Astrocyte of the cerebellum (primary cell): Measurements from ENCODE around the gene FSTL1.
A peak's percentile ranks its signal among the peaks of the same experiment; 100 is the strongest.

Experiments
- DNase-seq: peaks from one replicate; pipeline ENCODE4 v3.0.0-alpha.2; 2011; ENCODE audit warnings: low read depth
- H3K4me3 ChIP-seq: 2 replicates; pipeline ENCODE4 v1.5.1; 2011; ENCODE audit warnings: mild to moderate bottlenecking, low read depth, low read length, moderate library complexity
- in situ Hi-C: cut with HindIII; loops from 2 replicates; pipeline ENCODE4 v1.10.0; 2017; ENCODE audit warnings: low sequenced_read_pairs
- TF ChIP-seq, protein P1 (sequence below): IDR thresholded peaks from 2 replicates; pipeline ENCODE4 v1.5.1; 2012; ENCODE audit warnings: low read length, low read depth, moderate library complexity, mild to moderate bottlenecking; ENCODE audit errors: missing control alignments

Gene FSTL1

DNA sequence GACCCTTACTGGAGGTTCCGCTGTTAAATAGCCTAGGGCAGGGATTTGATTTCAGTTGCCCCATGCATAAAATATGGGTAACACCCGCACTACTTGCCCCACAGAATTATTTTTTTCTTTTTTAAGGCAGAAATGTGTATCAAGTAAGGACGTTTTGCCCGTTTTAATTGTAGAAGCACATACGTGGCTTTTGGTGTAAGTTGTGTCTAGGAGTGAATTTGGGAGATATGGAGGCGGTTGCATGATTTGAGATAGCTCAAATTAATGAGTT, 101.0 kb downstream of the FSTL1 start:
- in situ Hi-C loops: no loop called here
- TF ChIP-seq, protein P1, sequence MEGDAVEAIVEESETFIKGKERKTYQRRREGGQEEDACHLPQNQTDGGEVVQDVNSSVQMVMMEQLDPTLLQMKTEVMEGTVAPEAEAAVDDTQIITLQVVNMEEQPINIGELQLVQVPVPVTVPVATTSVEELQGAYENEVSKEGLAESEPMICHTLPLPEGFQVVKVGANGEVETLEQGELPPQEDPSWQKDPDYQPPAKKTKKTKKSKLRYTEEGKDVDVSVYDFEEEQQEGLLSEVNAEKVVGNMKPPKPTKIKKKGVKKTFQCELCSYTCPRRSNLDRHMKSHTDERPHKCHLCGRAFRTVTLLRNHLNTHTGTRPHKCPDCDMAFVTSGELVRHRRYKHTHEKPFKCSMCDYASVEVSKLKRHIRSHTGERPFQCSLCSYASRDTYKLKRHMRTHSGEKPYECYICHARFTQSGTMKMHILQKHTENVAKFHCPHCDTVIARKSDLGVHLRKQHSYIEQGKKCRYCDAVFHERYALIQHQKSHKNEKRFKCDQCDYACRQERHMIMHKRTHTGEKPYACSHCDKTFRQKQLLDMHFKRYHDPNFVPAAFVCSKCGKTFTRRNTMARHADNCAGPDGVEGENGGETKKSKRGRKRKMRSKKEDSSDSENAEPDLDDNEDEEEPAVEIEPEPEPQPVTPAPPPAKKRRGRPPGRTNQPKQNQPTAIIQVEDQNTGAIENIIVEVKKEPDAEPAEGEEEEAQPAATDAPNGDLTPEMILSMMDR: no peak

DNA sequence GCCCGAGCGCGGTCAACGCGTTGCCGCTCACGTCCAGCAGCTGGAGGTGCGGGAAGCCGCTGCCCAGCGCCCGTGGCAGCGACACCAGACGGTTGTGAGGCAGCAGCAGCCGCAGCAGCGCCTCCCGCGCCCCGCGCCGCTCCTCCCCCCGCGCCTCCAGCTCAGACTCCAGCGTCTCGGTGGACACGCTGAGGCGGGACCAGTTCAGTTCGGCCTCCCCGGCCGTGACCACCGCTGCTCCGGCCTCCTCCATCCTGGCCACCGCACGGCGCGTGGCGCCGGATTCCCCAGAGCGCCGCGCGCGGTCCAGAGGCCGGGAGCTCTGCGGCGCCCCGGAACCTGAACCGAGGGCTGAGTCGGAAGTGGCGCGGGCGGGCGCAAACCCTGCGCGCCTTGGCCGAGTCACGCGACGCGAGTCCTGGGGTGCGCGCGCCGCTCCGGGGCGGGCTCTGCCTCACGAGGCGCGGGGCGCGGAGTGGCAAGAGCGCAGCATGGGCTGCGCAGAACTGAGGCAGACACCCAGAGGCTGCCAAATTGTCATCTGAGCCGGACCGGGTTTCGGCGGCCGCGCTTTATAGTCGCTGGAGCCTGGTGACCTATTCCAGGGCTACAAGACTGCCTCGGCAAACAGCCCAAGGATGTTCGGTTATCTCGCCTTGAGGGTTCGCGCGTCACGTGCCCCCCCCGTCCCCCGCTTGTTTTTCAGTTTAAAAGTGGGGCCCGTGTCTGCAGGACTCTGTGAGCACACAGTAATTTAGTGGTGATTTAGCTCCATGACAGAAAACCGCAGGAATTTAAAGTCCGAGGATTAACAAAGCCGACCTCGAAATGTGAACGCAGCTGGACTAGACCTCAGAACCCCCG, 101.6 kb downstream of the FSTL1 start, which contains the start of gene LRRC58:
TSS of gene LRRC58 (minus strand) at position 364 of the 864 bp plus-strand sequence. CDS start at position 253, 111 bp downstream.
- H3K4me3 ChIP-seq: peak within 1 kb of the TSS; percentile 80
- in situ Hi-C loops: no loop called here
- DNase-seq: peak; percentile 79
- TF ChIP-seq, protein P1: peak; percentile 21

More for the DNA sequence above, 101.0 kb downstream of the FSTL1 start:
- peak overlapping the region; percentile 80 for H3K4me3 ChIP-seq
- no peak for DNase-seq

DNA sequence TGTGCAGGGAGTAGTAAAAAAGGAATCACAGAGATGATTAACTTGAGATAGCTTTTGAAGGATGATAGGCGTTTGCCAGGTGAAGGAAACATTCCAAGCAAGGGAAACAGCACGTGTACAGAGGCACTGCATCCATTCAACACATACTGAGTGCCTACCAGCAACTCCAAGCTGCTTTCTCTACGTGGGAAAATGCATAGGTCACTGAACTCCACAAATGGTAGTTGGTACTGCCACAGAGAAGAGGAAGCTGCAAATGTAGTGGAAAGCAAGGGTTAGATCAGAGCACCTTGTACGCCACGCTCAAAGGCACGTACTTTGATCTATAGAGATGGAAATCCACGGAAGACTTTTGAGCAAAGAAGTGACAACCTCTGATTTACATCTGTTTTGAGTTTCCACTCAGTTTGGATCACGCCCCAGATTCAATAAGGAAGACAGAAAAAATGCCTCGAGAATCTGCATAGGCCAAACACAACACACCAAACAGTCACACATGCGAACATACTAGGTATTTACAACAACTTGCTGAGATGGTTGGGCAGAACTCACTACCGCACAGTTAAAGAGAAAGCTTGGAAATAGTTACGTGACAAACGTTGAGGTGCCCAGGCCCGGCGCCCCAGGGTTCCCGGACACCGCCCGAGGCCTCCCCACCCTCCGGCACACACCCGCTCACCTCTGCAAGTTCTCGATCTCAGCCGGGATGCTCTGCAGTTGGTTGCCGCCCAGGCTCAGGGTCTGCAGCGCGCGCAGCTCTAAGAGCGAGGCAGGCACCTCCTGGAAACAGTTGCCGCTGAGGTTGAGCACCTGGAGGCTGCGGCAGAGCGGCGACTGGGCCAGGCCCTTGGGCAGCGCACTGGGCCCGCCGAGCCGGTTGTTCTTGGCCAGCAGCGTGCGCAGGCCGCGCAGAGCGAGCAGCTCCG, 102.5 kb downstream of the FSTL1 start:
- DNase-seq: peak; percentile 16
- H3K4me3 ChIP-seq: peak overlapping the region; percentile 80
- in situ Hi-C loops: no loop called here
- TF ChIP-seq, protein P1: no peak

DNA sequence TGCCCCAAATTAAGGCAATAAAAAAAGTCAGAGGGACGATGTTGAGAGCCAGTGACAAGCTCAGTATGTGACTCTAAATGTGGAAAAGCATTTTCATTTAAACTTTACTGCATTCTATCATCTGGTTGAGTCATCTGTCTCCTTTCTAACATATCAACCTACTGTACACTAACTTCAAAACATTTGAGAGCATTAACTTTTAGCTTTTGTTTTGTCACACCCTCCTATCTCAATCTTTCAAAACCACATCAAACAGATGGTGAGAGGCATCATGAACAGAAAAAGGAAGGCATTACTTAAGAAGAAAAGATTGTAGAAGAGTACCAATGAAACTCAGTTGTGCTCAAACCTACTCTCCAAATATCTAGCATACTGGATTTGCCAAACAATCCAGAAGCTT, 106.4 kb downstream of the FSTL1 start:
- TF ChIP-seq, protein P1: no peak
- H3K4me3 ChIP-seq: no peak overlapping the region
- in situ Hi-C loops: no loop called here
- DNase-seq: no peak
